Uterus (tissue), 2 donors: ENCODE measurements around the gene PAN2.
"Not testable (repeated sequence)": the region's sequence is repeated elsewhere in the genome, so short reads cannot be mapped to it uniquely, and the experiment has no call there.

ENCODE experiments used
- POLR2A ChIP-seq, 2 donors: fragments of 450-650 bp; IDR thresholded peaks; one replicate each; pipeline ENCODE4 v1.6.1; 2016; ENCODE audit warnings: antibody characterized with exemption in 2 of 2, mild to moderate bottlenecking in 1 of 2, moderate library complexity in 1 of 2
- TF ChIP-seq, protein P1 (sequence below), 4 experiments: fragments of 200-600 bp in 2 of 4; fragments of 450-650 bp in 2 of 4; sonication (generic) in 2 of 4; IDR thresholded peaks; one replicate each; pipeline ENCODE4 v1.5.1; 2016 to 2019; ENCODE audit warnings: antibody characterized with exemption in 4 of 4, mild to moderate bottlenecking in 2 of 4, moderate library complexity in 1 of 4

DNA sequence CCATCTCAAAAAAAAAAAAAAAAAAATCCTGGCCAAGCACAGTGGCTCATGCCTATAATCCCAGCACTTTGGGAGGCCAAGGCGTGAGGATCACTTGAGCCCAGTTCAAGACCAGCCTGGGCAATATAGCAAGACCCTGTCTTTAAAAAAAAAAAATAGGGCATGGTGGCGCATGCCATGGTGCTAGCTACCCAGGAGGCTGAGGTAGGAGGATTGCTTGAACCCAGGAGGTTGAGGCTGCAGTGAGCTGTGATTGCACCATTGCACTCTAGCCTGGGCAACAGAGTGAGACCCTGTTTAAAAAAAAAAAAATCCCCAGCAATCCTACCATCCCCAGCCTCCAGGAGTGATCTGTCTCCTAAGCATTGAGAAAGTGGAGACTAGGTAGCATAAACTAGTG, 8.5 kb upstream of the PAN2 start:
- TF ChIP-seq, protein P1, sequence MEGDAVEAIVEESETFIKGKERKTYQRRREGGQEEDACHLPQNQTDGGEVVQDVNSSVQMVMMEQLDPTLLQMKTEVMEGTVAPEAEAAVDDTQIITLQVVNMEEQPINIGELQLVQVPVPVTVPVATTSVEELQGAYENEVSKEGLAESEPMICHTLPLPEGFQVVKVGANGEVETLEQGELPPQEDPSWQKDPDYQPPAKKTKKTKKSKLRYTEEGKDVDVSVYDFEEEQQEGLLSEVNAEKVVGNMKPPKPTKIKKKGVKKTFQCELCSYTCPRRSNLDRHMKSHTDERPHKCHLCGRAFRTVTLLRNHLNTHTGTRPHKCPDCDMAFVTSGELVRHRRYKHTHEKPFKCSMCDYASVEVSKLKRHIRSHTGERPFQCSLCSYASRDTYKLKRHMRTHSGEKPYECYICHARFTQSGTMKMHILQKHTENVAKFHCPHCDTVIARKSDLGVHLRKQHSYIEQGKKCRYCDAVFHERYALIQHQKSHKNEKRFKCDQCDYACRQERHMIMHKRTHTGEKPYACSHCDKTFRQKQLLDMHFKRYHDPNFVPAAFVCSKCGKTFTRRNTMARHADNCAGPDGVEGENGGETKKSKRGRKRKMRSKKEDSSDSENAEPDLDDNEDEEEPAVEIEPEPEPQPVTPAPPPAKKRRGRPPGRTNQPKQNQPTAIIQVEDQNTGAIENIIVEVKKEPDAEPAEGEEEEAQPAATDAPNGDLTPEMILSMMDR (IDR thresholded peaks at IDR 0.05) = not testable (repeated sequence)
- not testable (repeated sequence) for TF ChIP-seq POLR2A (IDR thresholded peaks at IDR 0.05)
